HG03103 (cell line): ENCODE data around the gene FAM222B.
"Not testable (repeated sequence)": the region's sequence is repeated elsewhere in the genome, so short reads cannot be mapped to it uniquely, and the experiment has no call there.

ENCODE experiments used
- ATAC-seq: cut with Tn5 transposase; IDR thresholded peaks from one replicate; pipeline ENCODE4 v1.9.1; 2021; ENCODE audit warnings: low read depth; ENCODE audit not compliant: unreplicated experiment

The FAM222B gene

DNA sequence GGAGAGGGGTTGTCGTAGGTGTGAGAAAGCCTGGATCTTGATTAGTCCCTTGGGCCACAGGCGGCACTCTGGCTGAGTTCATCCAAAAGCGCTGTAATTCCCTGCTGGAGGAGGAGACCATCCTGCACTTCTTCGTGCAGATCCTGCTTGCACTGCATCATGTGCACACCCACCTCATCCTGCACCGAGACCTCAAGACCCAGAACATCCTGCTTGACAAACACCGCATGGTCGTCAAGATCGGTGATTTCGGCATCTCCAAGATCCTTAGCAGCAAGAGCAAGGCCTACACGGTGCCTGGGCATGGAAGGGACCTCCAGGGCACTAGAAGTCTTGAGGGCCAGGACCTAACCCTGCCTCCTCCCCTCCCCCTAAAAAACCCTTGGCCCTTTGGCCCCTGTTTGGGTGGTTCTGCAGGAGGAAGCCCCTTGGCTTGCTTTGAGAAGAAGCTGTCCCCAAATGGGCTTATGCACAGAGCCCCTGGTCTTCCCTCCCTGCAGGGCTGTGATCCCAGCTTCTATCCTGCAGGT, 107.8 kb downstream of the FAM222B start:
- ATAC-seq: no peak

GRCh38 chr17:28733346-28733745, 109.2 kb downstream of the FAM222B start:
- no peak for ATAC-seq

DNA sequence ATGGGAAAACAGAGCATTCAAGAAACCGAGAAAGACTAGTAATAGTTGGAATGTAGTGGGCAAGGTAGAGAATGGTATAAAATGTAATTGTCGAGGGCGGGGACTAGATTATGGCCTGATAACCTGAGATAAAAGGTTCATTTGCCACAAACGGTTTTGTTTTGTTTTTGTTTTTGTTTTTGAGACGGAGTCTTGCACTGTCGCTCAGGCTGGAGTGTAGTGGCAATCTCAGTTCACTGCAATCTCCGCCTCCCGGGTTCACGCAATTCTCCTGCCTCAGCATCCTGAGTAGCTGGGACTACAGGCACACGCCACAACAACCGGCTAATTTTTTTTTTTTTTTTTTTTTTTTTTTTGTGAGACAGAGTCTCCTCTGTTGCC, 112.7 kb downstream of the FAM222B start:
- no peak for ATAC-seq

GRCh38 chr17:28728364-28729200, 114.0 kb downstream of the FAM222B start, which contains the start of gene NEK8:
Gene NEK8, plus strand, starts transcription at chr17:28728788. Its CDS starts 26 bp downstream, at chr17:28728814.
- peak; percentile 30 for ATAC-seq

DNA sequence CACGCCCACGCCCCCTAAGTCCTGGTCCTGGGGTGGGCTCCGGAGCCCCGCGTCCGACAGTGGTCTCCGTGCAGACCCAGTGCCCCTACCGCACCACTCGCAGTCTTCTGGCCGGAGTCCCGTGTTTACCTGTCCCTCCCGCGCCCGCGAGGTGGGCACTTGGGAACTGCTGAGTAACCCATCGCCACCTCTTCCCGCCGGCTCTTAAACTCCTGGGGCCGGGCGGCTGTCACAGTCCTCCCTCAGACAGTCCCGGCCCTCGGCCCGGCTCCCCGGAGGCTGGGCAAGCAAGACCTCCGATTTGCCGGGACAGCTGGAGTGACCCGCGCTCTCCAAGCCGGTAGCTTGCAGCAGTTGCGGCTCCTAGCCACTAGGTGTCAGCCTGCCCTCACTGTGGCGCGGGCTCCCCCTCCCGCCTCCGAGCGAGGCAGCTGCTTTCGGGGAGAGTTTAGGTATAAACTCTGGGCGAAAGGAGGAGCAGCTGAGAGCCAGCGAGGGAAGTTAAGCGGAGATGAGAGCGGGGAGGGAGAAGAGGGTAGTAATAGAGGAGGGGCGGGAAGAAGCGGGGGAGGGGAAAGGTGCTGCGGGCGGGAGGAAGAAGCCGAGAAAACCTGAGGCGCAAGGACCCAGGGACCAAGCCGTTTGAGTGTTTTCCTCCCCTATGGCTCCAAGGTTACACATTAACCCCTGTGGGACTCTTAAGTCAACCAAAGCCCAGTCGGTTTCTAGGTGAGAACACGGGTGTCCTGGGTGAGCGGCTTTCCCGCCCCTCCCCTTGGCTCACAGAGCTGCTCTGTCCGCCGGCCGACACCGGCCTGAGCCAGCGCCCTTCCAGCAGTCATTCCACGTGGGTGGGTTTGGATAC, 115.7 kb downstream of the FAM222B start:
- no peak for ATAC-seq

GRCh38 chr17:28726226-28726626, 116.4 kb downstream of the FAM222B start, which contains the start of gene TLCD1:
Gene TLCD1, minus strand, starts transcription at chr17:28726233. Its CDS starts 136 bp downstream, at chr17:28726097.
- no peak for ATAC-seq

DNA sequence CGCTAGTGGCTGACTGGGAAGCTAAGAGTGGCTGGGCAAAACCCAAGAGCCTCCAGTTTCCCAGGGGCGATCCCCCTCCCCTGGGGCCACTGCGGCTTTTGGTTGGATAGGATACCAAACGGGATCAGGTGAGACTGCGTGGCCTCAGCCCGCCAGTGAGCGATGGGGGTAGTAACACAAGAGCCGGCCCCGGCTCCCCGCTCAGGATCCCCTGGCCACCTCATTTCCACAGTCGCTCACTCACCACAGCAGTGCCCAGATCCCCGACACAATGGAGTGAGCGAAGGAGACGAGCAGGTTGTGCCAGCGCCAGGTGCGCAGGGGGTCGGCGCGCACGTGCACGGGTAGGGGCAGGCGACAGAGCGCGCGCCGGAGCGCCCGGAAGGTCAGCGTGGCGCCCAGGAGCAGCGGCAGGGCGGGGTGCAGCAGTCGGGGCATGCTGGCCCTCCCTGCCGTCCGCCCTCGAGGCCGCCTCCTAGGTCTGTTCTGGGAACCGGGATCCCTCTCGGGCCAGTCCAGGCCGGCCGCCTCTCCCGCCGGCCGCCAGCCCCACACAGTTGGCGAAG, 116.8 kb downstream of the FAM222B start:
- no peak for ATAC-seq

- ATAC-seq: no peak
These were observed 117.4 kb downstream of the FAM222B start for GRCh38 chr17:28725166-28725659.

DNA sequence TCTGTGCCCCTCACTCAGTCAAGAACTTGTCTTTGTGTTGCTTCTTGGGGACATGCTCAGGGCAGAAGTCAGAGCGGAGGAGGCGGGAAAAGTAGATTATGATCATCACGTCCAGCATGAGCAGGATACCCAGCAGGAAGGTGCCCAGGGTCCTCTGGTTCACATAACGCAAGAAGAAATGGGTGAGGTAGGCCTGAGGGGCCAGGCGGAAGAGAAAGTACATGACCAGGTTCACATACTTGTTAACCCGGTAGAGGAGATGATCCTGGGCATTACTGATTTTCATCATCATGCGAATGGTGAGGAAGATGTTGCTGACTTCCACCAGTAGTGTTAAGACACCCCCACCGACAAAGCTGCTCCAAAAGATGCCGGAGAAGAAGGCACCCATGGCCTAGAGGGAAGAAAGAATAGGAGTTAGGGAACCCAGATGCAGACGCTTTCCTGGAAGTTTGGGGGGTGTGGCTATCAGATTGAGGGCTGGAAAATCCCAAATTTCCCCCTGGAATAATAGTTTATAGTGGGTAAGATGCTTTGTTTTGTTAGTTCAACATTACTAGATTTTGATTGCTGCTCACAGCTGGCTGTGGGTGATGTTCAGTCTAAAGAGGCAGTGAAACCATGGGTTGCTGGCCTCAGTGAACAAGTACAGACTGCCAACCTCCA, 118.0 kb downstream of the FAM222B start:
- ATAC-seq: no peak

DNA sequence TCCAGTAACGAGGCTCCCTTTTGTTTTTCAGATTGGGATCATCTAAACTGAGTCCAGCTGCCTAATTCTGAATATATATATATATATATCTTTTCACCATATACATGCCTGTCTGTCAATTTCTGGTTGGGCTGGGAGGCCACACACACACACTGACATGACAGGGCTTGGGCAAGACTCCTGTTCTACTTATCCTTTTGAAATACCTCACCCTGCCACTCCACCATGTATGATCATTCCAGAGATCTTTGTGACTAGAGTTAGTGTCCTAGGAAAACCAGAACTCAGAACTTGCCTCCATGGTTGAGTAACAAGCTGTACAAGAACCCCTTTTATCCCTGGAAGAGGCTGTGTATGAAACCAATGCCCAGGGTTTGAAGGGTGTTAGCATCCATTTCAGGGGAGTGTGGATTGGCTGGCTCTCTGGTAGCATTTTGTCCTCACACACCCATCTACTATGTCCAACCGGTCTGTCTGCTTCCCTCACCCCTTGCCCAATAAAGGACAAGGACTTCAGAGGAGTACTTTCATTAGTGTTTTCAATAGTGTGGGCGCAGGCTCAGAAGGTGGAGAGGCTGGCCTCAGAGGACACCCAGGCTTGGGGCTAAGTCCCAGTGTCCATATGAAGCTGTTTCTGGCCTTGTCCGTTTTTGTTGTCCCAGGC, 118.6 kb downstream of the FAM222B start:
- ATAC-seq: not testable (repeated sequence)

GRCh38 chr17:28723159-28723835, 119.3 kb downstream of the FAM222B start:
- no peak for ATAC-seq

DNA sequence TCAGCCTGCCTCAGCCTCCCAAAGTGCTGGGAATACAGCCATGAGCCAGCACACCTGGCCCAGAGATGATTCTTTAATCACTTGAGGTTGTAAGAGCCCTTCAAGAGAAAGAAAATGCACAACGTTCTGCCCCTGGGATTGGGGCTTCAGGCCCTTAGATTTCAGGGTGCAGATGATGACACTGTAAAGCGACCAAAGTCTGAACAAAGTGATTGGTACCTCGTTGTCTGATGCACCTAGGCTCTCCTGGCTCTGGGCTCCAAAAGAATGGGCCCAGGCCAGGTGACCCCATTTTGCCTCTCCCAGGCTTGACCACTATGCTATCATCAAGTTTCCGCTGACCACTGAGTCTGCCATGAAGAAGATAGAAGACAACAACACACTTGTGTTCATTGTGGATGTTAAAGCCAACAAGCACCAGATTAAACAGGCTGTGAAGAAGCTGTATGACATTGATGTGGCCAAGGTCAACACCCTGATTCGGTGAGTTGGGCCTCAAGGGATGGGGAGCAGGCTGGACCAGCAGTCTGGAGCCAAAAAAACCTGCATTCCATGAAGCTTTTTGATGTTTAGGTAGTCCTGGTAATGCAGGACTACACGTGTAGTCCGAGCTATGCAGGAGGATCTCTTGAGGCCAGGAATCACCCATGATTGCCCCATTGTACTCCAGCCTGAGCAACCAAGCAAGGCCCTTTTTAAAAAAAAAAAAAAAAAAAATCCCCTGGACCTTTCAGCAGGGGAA, 120.0 kb downstream of the FAM222B start:
- no peak for ATAC-seq

- not testable (repeated sequence) for ATAC-seq
These were observed 121.6 kb downstream of the FAM222B start for GRCh38 chr17:28720997-28721329.

DNA sequence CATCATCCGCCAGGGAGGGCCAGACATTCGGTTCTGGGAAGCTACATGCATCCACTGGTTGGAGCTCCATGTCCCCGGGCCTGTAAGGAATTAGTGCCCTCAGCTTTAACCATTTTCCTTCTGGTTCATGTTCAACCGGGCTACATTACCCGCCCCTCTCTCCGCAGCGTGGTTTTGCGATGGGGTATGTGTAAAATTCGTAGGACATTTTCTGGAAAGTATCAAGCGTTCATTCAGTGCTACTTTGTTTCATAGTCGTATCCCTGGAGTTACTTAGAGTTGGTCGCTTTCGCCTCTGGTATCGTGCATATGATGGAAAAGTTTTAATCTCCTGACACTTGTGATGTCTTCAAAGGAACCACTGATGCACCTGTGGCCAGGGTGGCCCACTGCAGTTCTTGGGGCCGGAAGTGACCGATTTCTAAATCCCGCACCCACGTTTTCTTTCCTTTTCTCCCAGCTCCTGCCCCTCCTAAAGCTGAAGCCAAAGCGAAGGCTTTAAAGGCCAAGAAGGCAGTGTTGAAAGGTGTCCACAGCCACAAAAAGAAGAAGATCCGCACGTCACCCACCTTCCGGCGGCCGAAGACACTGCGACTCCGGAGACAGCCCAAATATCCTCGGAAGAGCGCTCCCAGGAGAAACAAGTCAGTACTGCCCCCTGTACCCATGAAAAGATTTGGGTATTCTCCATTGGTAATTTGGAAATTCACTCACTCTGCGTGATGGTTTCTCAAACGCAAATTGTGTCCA, 122.2 kb downstream of the FAM222B start:
- no peak for ATAC-seq

- ATAC-seq: no peak
These were observed 123.6 kb downstream of the FAM222B start for GRCh38 chr17:28719021-28719433.

DNA sequence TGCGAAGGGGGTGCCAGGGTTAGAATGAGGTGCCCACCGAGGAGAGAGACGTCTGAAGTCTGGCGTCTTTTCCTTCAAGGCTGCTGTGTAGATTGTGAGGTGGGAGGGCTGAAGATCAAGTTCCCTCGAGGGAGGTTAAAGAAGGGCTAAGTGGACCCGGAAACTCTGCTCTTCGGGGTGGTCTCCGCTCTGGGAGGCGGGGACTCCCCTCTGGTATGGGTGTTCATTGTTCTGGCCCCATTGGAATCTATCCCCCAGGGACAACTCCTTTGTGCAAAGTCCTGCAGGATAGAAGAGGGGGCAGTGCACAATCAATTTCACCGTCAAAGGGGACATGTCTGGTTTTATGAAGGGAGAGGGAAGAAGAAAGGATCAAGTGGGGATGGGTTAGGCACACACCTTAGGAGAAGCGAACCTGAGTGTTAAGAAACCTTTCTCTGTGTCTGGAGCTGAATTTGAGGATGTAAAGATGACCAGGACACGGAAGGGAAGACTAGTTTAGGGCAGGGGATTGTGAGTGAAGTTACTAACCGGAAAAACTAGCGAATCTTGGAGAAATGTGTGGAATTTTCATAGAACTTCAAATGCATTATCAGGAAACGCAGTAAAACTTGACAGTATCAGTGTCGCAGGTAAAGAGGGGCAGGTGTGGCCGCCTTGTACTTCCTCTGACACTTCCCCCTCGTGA, 124.1 kb downstream of the FAM222B start:
- no peak for ATAC-seq
